Measurements from ENCODE around the gene CDH15. TPM values are rescaled to one million over a fixed set of nuclear protein-coding genes. Genes with fewer than 3 reads are reported as not detected.
A peak's percentile ranks its signal among the peaks of the same experiment; 100 is the strongest.

Gene CDH15
- total and polyA plus RNA-seq, 5 experiments from 2014 or later, result not detected

DNA sequence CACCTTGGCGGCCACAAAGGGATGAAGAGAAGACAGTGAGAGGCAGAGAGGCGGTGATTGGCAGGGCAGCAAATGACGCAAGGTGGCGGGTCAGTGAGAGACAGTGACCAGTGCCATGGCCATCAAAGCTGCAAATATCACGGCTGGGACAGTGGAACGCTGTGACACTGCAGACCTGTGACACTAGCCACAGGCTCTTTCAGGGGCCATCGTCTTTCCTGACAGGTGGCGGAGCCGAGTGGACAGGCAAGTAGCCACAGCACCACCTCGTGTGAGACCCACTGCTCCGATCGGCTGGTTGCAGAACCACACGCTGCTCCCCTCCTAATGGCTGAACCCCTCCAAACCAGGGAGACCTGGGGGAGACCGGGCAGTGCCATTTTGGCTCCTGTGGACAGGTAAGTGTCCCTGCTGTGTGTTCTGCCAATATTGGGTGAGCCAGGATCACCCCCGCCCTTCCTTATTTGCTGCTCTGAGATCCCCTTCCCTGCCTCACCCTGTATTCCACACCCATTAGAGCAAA lies 38.0 kb downstream of the CDH15 start:
- H3K27ac Mint-ChIP-seq, result no peak overlapping the region
- ATAC-seq (no peak), DNase-seq (no peak)
- peaks cover 13 to 39% (median 23%) of the 10 kb centered on the region in 5 donors for H3K27me3 Mint-ChIP-seq
- POLR2A ChIA-PET, result no interaction called here
- H3K4me3 Mint-ChIP-seq, result no peak overlapping the region
- no peaks in the 10 kb centered on the region for H3K9me3 Mint-ChIP-seq
- no peaks in the 10 kb centered on the region for H3K4me1 Mint-ChIP-seq
- no peaks in the 10 kb centered on the region for H3K36me3 Mint-ChIP-seq

DNA sequence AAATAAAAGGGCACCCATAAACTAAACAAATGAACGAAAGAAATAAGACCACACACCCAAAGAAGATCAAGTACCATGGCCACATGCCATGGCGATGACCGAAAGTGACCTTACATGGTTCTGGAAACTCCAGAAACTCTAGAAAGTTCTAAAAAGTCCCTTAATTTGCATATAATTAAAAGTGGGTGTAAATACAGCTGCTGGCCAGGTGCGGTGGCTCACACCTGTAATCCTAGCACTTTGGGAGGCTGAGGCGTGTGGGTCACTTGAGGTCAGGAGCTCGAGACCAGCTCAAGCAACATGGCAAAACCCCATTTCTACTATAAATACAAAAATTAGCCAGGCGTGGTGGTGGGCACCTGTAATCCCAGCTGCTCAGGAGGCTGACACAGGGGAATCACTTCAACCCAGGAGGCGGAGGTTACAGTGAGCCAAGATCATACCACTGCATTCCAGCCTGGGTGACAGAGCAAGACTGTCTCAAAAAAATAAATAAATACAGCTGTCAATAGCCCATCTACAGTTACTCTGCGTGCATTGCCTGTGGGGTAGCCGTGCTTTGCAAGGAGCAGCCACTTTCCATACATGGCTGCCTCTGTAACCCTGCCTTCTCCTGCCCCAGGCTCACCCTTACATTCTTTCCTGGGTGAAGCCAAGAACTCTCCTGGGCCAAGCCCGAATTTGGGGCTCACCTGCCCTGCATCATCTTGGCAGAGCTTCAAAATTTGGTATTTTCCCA lies 38.8 kb downstream of the CDH15 start:
- Mint-ChIP-seq H3K36me3 (no peaks in the 10 kb centered on the region), H3K4me1 (peaks cover 0 to 6% (median 3%) of the 10 kb centered on the region in 4 donors), H3K27me3 (peaks cover 10 to 33% (median 20%) of the 10 kb centered on the region in 5 donors), H3K4me3 (no peak overlapping the region), H3K9me3 (no peaks in the 10 kb centered on the region), H3K27ac (no peak overlapping the region)
- ATAC-seq (no peak), DNase-seq (no peak)
- POLR2A ChIA-PET, result no interaction called here

DNA sequence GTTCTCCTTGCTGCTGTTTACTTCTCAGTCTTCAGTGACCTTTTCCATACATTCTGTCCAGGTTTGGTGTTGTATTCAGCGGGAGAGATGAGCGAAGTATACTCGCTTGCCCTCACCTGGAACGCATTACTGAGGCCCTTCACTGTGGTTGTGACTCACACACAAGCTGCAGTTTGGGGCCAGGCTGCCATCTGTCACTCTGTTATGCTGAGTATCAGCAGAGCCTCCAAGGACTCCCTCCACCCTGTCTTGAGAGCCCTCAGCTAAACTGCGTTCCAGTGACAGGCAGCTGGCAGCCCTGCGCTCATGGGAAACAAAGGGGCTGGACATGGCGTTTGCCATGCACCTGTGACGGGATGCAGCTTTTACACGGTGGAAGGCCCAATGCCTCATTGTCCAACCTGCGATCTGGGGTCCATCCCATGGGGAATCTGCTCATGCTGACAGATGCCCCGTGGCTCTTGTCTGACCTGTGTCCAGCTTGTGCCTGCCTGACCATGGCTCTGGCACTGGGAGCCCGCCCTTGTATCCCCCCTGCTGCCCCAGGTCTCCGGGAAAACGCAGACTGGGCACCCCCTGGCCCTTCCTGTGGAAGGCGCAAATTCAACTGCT lies 39.5 kb downstream of the CDH15 start:
- Mint-ChIP-seq H3K9me3 (no peaks in the 10 kb centered on the region), H3K4me1 (peaks cover 0 to 10% (median 3%) of the 10 kb centered on the region in 4 donors), H3K27me3 (peaks cover 10 to 30% (median 20%) of the 10 kb centered on the region in 5 donors), H3K4me3 (no peak overlapping the region), H3K27ac (no peak overlapping the region), H3K36me3 (no peaks in the 10 kb centered on the region)
- POLR2A ChIA-PET, result no interaction called here
- DNase-seq, result no peak
- ATAC-seq, result no peak

DNA sequence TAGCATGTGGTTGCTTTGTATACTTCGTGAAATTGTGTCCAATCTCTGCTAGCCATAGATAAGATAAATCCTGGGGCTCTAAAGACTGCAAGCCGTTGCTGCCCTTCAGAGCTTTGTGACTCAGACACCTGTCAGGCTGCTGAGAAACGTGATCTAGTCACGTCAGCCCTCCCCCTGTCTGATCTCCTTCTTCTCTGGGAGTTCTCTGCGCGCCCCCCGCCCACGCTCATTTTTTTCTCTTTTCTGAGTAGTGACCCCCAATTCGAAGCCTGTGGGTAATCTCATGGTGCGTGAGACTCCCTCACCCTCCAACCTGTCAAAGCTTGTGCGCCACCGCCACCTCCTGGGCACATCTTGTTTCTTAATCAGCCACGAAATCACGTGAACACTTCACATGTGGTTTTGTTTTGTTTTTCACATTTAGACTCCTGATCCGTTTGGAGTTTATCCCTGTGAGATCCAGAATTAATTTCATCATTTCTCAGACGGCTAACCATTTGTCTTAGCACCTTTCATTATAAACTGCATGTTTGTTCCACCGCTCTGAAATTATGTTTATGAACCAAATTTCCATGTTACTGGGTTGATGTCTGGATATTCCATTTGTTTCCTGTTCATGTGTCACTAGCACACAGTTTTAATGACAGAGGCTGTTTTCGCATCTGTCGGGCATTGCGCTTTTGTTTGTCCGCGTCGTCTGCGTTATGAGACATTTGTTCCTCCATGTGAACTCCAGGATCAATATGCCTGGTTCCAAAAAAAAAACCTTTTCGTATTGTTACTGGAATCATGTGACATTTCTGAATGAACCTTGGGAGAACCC lies 45.0 kb downstream of the CDH15 start:
- Mint-ChIP-seq H3K27ac (peak overlapping the region; percentile 84 to 96 (median 88)), H3K9me3 (no peaks in the 10 kb centered on the region), H3K4me3 (peak overlapping the region; percentile 79 to 97 (median 87)), H3K27me3 (no peaks in the 10 kb centered on the region), H3K4me1 (peaks cover 8 to 39% (median 24%) of the 10 kb centered on the region in 4 donors), H3K36me3 (peaks cover 0 to 5% (median 0%) of the 10 kb centered on the region in 3 donors)
- peak; percentile 70 to 92 (median 83) for DNase-seq
- ATAC-seq, result peak; percentile 74 to 80
- POLR2A ChIA-PET, result interaction anchor here (0.7 to 2.1 kb wide), 12 partner anchors 9 to 657 kb away, joined by 3 to 10 read pairs (median 4); partner anchors contain the start of genes ACSF3 and TCF25

- peaks cover 12 to 39% (median 26%) of the 10 kb centered on the region in 4 donors for H3K4me1 Mint-ChIP-seq
- H3K4me3 Mint-ChIP-seq, result peak overlapping the region; percentile 79 to 97 (median 87)
- H3K27me3 Mint-ChIP-seq, result no peaks in the 10 kb centered on the region
- peak overlapping the region; percentile 84 to 96 (median 88) for H3K27ac Mint-ChIP-seq
- DNase-seq, result no peak
- H3K36me3 Mint-ChIP-seq, result peaks cover 0 to 10% (median 0%) of the 10 kb centered on the region in 3 donors
- POLR2A ChIA-PET, result interaction anchor here (0.7 to 2.1 kb wide), 14 partner anchors 9 to 656 kb away, joined by 3 to 10 read pairs (median 6); partner anchors contain the start of genes APRT, GALNS, TCF25 and TRAPPC2L
- no peak for ATAC-seq
- H3K9me3 Mint-ChIP-seq, result no peaks in the 10 kb centered on the region
These were observed 45.5 kb downstream of the CDH15 start for GRCh38 chr16:89217138-89217387.

DNA sequence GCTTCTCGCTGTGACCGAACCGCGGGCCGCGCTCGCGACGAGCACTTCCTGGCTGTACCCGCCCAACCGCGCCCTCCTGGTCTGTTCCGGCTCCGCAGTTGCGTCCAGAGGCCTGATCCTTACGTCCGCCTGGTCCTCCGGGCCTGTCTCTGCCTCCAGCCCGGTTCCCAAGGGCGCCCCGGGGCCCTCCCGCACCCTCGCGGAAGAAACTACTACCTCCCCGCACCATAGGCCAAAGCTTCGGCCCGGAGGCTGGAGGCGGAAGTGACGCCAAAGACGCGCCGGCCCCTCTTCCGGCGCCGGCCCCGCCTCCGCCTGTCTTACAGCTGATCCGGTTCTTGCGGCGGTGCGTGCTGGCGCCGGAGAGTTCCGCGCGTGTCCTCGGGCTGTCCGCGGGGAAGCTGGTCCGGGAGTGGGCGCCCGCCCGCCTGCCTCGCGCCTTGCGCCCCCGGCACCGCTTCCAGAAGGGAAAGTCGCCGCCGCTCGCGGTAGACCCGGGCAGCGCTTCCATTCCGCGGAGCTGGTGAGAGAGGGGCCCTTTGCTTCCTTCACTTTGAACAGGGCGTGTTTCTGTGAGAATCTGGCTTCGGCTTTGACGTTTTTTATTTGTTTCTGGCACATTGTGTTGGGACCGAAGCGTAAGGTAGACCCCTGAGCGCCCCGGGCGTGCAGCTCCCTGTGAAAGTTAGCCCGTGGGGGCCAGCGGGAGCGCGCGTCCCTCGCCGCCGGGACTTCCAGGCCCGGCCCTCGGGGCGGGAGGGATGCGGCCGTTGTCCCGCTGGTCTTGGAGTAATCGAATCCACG lies 46.0 kb downstream of the CDH15 start, which contains the start of gene ZNF778:
Gene ZNF778, plus strand, starts transcription at position 316 of the 804 bp plus-strand sequence. CDS start 3,425 bp downstream, outside the sequence.
- H3K27me3 Mint-ChIP-seq, result no peaks in the 10 kb centered on the region
- peaks cover 0 to 15% (median 2%) of the 10 kb centered on the region in 3 donors for H3K36me3 Mint-ChIP-seq
- POLR2A ChIA-PET, result interaction anchor here (0.7 to 2.1 kb wide), 18 partner anchors 10 to 656 kb away, joined by 3 to 10 read pairs (median 4); partner anchors contain the start of genes ACSF3, APRT, GALNS and TCF25
- H3K4me3 Mint-ChIP-seq, result peak within 1 kb of the TSS; percentile 79 to 97 (median 87)
- DNase-seq (peak; percentile 72 to 89 (median 80)), ATAC-seq (peak; percentile 79 to 80)
- H3K9me3 Mint-ChIP-seq, result no peaks in the 10 kb centered on the region
- H3K4me1 Mint-ChIP-seq, result peaks cover 12 to 39% (median 26%) of the 10 kb centered on the region in 4 donors
- peak within 1 kb of the TSS; percentile 84 to 96 (median 88) for H3K27ac Mint-ChIP-seq

DNA sequence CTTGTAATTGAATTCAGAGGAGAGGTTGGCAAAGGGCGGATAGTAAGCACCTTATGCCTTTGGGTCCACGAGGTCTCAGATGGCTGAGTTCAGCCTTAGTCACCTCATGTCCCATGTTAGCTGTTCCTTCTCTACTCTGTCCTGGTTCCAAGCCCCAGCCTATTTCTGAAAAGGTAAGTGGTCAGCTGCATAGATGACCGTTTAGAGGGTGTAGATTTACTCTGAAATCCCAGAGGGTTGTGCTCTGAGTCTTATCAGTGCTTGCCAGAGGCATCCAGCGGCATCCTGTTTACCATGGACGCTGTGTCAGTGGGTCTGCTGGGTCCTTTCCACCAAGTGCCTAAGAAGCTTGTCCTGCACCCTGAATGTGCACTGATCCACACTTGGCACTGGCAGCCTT lies 47.8 kb downstream of the CDH15 start:
- POLR2A ChIA-PET, result interaction anchor here (0.6 kb wide), 1 partner anchor 17 kb away, joined by 3 read pairs; no protein-coding TSS in a partner anchor
- H3K9me3 Mint-ChIP-seq, result peaks cover 0 to 2% (median 0%) of the 10 kb centered on the region in 9 donors
- H3K4me1 Mint-ChIP-seq, result peaks cover 14 to 39% (median 26%) of the 10 kb centered on the region in 4 donors
- no peaks in the 10 kb centered on the region for H3K27me3 Mint-ChIP-seq
- peaks cover 4 to 27% (median 4%) of the 10 kb centered on the region in 3 donors for H3K36me3 Mint-ChIP-seq
- peak overlapping the region; percentile 44 to 97 (median 71) for H3K4me3 Mint-ChIP-seq
- no peak for ATAC-seq
- DNase-seq, result no peak
- peak overlapping the region in 3 of 10 donors; percentile 27 to 62 (median 59) for H3K27ac Mint-ChIP-seq

GRCh38 chr16:89221604-89222003 lies 50.1 kb downstream of the CDH15 start:
- no peak for DNase-seq
- Mint-ChIP-seq H3K4me1 (peaks cover 10 to 26% (median 17%) of the 10 kb centered on the region in 4 donors), H3K9me3 (peaks cover 0 to 8% (median 4%) of the 10 kb centered on the region in 9 donors), H3K36me3 (peaks cover 19 to 49% (median 25%) of the 10 kb centered on the region in 3 donors), H3K4me3 (no peak overlapping the region), H3K27me3 (no peaks in the 10 kb centered on the region), H3K27ac (peak overlapping the region in 1 of 10 donors; percentile 42)
- no peak for ATAC-seq
- POLR2A ChIA-PET, result no interaction called here

- Mint-ChIP-seq H3K36me3 (peaks cover 30 to 62% (median 38%) of the 10 kb centered on the region in 3 donors), H3K4me3 (no peak overlapping the region), H3K9me3 (peaks cover 0 to 20% (median 11%) of the 10 kb centered on the region in 9 donors), H3K27me3 (no peaks in the 10 kb centered on the region), H3K4me1 (peaks cover 7 to 20% (median 13%) of the 10 kb centered on the region in 4 donors), H3K27ac (peak overlapping the region in 1 of 10 donors; percentile 15)
- DNase-seq (no peak), ATAC-seq (no peak)
- POLR2A ChIA-PET, result no interaction called here
These were observed 51.4 kb downstream of the CDH15 start for GRCh38 chr16:89222931-89223330.

- no peak for ATAC-seq
- DNase-seq, result no peak
- Mint-ChIP-seq H3K4me1 (peaks cover 0 to 9% (median 9%) of the 10 kb centered on the region in 4 donors), H3K27me3 (no peaks in the 10 kb centered on the region), H3K9me3 (peaks cover 0 to 32% (median 13%) of the 10 kb centered on the region in 9 donors), H3K27ac (no peak overlapping the region), H3K4me3 (no peak overlapping the region), H3K36me3 (peaks cover 42 to 66% (median 49%) of the 10 kb centered on the region in 3 donors)
- POLR2A ChIA-PET, result interaction anchor here (0.7 kb wide), 1 partner anchor 467 kb away, joined by 3 read pairs; no protein-coding TSS in a partner anchor
These were observed 53.1 kb downstream of the CDH15 start for GRCh38 chr16:89224665-89225064.

GRCh38 chr16:89230255-89230654 lies 58.7 kb downstream of the CDH15 start:
- H3K27me3 Mint-ChIP-seq, result no peaks in the 10 kb centered on the region
- no peak overlapping the region for H3K27ac Mint-ChIP-seq
- peaks cover 37 to 65% (median 50%) of the 10 kb centered on the region in 3 donors for H3K36me3 Mint-ChIP-seq
- H3K4me1 Mint-ChIP-seq, result peaks cover 0 to 1% (median 0%) of the 10 kb centered on the region in 4 donors
- ATAC-seq (no peak), DNase-seq (no peak)
- H3K9me3 Mint-ChIP-seq, result peaks cover 0 to 32% (median 11%) of the 10 kb centered on the region in 9 donors
- POLR2A ChIA-PET, result no interaction called here
- no peak overlapping the region for H3K4me3 Mint-ChIP-seq

Measured in naive thymus-derived CD8-positive, alpha-beta T cell (primary cell).